ENCODE results near the gene NELL2. TPM values are rescaled to one million over a fixed set of nuclear protein-coding genes. Genes with fewer than 3 reads are reported as not detected.

NELL2 gene
- polyA plus RNA-seq, 1 of the 3 experiments (the other 2 are of a cell fraction), result 0.35 TPM

DNA sequence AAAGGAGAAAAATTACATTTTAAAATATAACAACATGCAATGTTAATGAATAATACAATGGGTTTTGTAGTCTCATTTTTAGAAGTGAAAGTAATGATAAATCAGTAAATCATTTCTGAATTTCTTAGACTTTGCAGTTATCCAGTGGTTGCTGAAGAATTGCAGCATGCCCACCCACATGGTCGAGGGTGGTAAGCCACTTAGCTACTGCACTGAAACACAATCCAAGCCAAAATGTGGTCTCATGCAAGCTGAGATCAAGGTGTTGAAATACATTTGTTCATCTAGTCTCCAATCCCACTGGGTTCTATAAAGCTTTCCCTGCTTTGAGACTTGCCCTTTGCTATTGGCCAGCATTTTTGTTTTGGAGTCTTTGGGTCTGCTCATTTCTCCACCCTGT, 247.9 kb downstream of the NELL2 start:
- Histone ChIP-seq H3K9me3 (no peaks in the 10 kb centered on the region), H3K9ac (no peak overlapping the region), H2AFZ (ENCODE audit: low read depth) (no peak overlapping the region), H3K36me3 (replicated peaks in 1 of 2; ENCODE audit: control insufficient read depth in 1 of 2, insufficient read depth in 2 of 2, low read length in 1 of 2) (no peaks in the 10 kb centered on the region), H3K27me3 (ENCODE audit: insufficient read depth) (no peaks in the 10 kb centered on the region), H4K20me1 (ENCODE audit: insufficient read depth) (no peaks in the 10 kb centered on the region), H3K4me2 (no peak overlapping the region), H3K79me2 (ENCODE audit: insufficient read depth) (no peaks in the 10 kb centered on the region), H3K27ac (ENCODE audit: low read depth in 2 of 2, low read length in 1 of 2) (no peak overlapping the region), H3K4me3 (ENCODE audit: low read depth in 2 of 2, low read length in 1 of 2) (no peak overlapping the region), H3F3A (replicated peaks; ENCODE audit: insufficient read depth) (no peaks in the 10 kb centered on the region), H3K9me2 (no peaks in the 10 kb centered on the region), H3K4me1 (ENCODE audit: control insufficient read depth in 1 of 2, insufficient read depth in 2 of 2, low read depth in 1 of 2, low read length in 1 of 2) (peaks cover 0 to 6% of the 10 kb centered on the region in 2 experiments; a peak in 3 of 4 replicates)
- CTCF ChIA-PET, result interaction anchor here (0.6 to 1.1 kb wide), 4 partner anchors 20 to 245 kb away, joined by 3 to 4 read pairs (median 4); no protein-coding TSS in a partner anchor
- WGBS (ENCODE audit: low lambda C conversion rate), result 0% methylated on average over 1 of the region's 1 CpG
- POLR2A ChIA-PET, result interaction anchor here (0.7 kb wide), 1 partner anchor 12 kb away, joined by 4 read pairs; no protein-coding TSS in a partner anchor
- no peak for TF ChIP-seq MXI1 (IDR thresholded peaks at IDR 0.05; ENCODE audit: low read depth, low read length)
- TF ChIP-seq FOXM1 (IDR thresholded peaks at IDR 0.05; ENCODE audit: low read depth), result no peak
- TF ChIP-seq, protein P1, sequence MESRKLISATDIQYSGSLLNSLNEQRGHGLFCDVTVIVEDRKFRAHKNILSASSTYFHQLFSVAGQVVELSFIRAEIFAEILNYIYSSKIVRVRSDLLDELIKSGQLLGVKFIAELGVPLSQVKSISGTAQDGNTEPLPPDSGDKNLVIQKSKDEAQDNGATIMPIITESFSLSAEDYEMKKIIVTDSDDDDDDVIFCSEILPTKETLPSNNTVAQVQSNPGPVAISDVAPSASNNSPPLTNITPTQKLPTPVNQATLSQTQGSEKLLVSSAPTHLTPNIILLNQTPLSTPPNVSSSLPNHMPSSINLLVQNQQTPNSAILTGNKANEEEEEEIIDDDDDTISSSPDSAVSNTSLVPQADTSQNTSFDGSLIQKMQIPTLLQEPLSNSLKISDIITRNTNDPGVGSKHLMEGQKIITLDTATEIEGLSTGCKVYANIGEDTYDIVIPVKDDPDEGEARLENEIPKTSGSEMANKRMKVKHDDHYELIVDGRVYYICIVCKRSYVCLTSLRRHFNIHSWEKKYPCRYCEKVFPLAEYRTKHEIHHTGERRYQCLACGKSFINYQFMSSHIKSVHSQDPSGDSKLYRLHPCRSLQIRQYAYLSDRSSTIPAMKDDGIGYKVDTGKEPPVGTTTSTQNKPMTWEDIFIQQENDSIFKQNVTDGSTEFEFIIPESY (IDR thresholded peaks at IDR 0.05; ENCODE audit: borderline replicate concordance, low read depth), result no peak
- no peak for TF ChIP-seq MAX (IDR thresholded peaks at IDR 0.05; ENCODE audit: low read depth)
- no peak for TF ChIP-seq CHD2 (IDR thresholded peaks at IDR 0.05; ENCODE audit: low read length, partially characterized antibody)
- TF ChIP-seq JUND (IDR thresholded peaks at IDR 0.05), result no peak
- TF ChIP-seq NRF1 (IDR thresholded peaks at IDR 0.05; ENCODE audit: low read depth, low read length), result no peak
- DNase-seq, result no peak

- H3K9me3 ChIP-seq, result no peaks in the 10 kb centered on the region
- H3K9me2 ChIP-seq, result no peaks in the 10 kb centered on the region
- no peak overlapping the region for H2AFZ ChIP-seq (ENCODE audit: low read depth)
- H3K27me3 ChIP-seq (ENCODE audit: insufficient read depth), result no peaks in the 10 kb centered on the region
- ChIA-PET CTCF (interaction anchor here (0.6 to 1.1 kb wide), 3 partner anchors 20 to 246 kb away, joined by 3 to 4 read pairs (median 4); no protein-coding TSS in a partner anchor), POLR2A (interaction anchor here (0.7 kb wide), 1 partner anchor 11 kb away, joined by 4 read pairs; no protein-coding TSS in a partner anchor)
- H3K4me1 ChIP-seq (ENCODE audit: control insufficient read depth in 1 of 2, insufficient read depth in 2 of 2, low read depth in 1 of 2, low read length in 1 of 2), result peaks cover 0 to 6% of the 10 kb centered on the region in 2 experiments; a peak in 3 of 4 replicates
- no peak overlapping the region; a peak in 1 of 4 replicates for H3K27ac ChIP-seq (ENCODE audit: low read depth in 2 of 2, low read length in 1 of 2)
- H4K20me1 ChIP-seq (ENCODE audit: insufficient read depth), result no peaks in the 10 kb centered on the region
- 18% methylated on average over 5 of the region's 5 CpGs for WGBS (ENCODE audit: low lambda C conversion rate)
- H3K4me3 ChIP-seq (ENCODE audit: low read depth in 2 of 2, low read length in 1 of 2), result no peak overlapping the region
- no peaks in the 10 kb centered on the region for H3K36me3 ChIP-seq (replicated peaks in 1 of 2; ENCODE audit: control insufficient read depth in 1 of 2, insufficient read depth in 2 of 2, low read length in 1 of 2)
- no peak overlapping the region for H3K4me2 ChIP-seq
- no peaks in the 10 kb centered on the region for H3K79me2 ChIP-seq (ENCODE audit: insufficient read depth)
- TF ChIP-seq POLR2AphosphoS5 (IDR thresholded peaks at IDR 0.05; ENCODE audit: low read depth, low read length) (no peak), RCOR1 (IDR thresholded peaks at IDR 0.05; ENCODE audit: low read length) (peak; percentile 71; the same call in 1 of the 2 replicates), RXRA (IDR thresholded peaks at IDR 0.05; ENCODE audit: borderline replicate concordance, low read depth) (no peak), JUND (IDR thresholded peaks at IDR 0.05) (no peak), CHD2 (IDR thresholded peaks at IDR 0.05; ENCODE audit: low read length, partially characterized antibody) (peak; percentile 59), EP300 (IDR thresholded peaks at IDR 0.05; ENCODE audit: borderline replicate concordance in 1 of 2, low read depth in 1 of 2, low read length in 1 of 2) (peak in 1 of 2 experiments; percentile 90; a peak in 2 of 4 replicates), TEAD4 (IDR thresholded peaks at IDR 0.05; ENCODE audit: borderline replicate concordance, insufficient read depth) (no peak), RFX5 (IDR thresholded peaks at IDR 0.05; ENCODE audit: low read length) (no peak), TCF12 (IDR thresholded peaks at IDR 0.05) (0 out of 2 replicates have a peak, but pooled peaks have one; percentile 16)
- TF ChIP-seq, protein P2, sequence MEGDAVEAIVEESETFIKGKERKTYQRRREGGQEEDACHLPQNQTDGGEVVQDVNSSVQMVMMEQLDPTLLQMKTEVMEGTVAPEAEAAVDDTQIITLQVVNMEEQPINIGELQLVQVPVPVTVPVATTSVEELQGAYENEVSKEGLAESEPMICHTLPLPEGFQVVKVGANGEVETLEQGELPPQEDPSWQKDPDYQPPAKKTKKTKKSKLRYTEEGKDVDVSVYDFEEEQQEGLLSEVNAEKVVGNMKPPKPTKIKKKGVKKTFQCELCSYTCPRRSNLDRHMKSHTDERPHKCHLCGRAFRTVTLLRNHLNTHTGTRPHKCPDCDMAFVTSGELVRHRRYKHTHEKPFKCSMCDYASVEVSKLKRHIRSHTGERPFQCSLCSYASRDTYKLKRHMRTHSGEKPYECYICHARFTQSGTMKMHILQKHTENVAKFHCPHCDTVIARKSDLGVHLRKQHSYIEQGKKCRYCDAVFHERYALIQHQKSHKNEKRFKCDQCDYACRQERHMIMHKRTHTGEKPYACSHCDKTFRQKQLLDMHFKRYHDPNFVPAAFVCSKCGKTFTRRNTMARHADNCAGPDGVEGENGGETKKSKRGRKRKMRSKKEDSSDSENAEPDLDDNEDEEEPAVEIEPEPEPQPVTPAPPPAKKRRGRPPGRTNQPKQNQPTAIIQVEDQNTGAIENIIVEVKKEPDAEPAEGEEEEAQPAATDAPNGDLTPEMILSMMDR (IDR thresholded peaks at IDR 0.05), result no peak
- TF ChIP-seq, protein P1 (IDR thresholded peaks at IDR 0.05; ENCODE audit: borderline replicate concordance, low read depth), result no peak
- no peak overlapping the region for H3K9ac ChIP-seq
- DNase-seq, result no peak
- H3F3A ChIP-seq (replicated peaks; ENCODE audit: insufficient read depth), result no peaks in the 10 kb centered on the region
These were observed 248.5 kb downstream of the NELL2 start for GRCh38 chr12:44627387-44628166.

Measured in SK-N-SH (cell line).